Ovary (tissue), 3 donors: Measurements from ENCODE around the gene RHBDD2.

Experiments used
- EP300 ChIP-seq: sonication (generic); formaldehyde crosslinking; IDR thresholded peaks from one replicate; pipeline ENCODE4 v1.6.1; 2017; ENCODE audit warnings: antibody characterized with exemption
- POLR2A ChIP-seq: fragments of 450-650 bp; IDR thresholded peaks from one replicate; pipeline ENCODE4 v1.6.1; 2017; ENCODE audit warnings: antibody characterized with exemption, mild to moderate bottlenecking, moderate library complexity
- TF ChIP-seq, protein P1 (sequence below), 3 donors: fragments of 450-650 bp in 2 of 3; fragments of 200-600 bp in 1 of 3; IDR thresholded peaks; one replicate each; pipeline versions ENCODE4 v1.5.1 to v1.8.0; 2016 to 2022; ENCODE audit warnings: antibody characterized with exemption in 3 of 3, mild to moderate bottlenecking in 1 of 3
- donor health status: DM: no; HTN: no; CAD: no.

DNA sequence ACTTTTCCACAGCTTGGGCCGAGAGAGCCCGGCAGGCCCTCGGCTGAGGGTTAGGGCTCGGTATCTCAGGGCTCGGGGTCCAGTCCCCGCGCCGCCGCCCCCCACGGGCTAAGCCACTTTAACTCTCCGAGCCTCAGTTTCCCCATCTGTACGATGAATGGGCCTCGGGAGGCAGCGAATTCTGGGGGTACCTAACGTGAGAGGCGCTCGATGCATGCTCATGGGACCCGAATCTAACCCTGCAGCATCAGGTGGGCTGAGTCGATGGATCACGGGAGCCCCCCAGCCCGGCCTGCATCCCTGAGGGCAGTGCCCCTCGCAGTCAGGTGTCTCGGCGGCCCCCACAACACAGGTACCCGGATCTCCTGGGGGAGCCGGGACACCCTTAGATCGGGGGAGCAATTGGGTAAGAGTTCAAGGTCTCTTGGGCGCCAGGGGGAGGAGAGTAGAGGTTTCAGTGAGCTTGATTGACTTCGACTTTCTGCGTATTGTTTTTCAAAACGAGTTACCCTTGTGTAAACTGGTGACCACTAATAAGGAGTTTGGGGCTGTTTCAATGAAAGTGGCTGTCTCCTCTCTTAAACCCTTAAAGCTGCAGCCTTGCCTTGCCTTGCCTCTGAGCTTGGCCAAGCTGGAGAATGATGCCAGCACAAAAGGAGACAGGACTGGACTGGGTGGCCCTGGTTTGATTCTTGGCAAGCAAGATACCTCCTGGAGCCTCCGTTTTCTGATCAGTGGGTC lies 36.8 kb downstream of the RHBDD2 start:
- no peak for TF ChIP-seq POLR2A
- TF ChIP-seq, protein P1, sequence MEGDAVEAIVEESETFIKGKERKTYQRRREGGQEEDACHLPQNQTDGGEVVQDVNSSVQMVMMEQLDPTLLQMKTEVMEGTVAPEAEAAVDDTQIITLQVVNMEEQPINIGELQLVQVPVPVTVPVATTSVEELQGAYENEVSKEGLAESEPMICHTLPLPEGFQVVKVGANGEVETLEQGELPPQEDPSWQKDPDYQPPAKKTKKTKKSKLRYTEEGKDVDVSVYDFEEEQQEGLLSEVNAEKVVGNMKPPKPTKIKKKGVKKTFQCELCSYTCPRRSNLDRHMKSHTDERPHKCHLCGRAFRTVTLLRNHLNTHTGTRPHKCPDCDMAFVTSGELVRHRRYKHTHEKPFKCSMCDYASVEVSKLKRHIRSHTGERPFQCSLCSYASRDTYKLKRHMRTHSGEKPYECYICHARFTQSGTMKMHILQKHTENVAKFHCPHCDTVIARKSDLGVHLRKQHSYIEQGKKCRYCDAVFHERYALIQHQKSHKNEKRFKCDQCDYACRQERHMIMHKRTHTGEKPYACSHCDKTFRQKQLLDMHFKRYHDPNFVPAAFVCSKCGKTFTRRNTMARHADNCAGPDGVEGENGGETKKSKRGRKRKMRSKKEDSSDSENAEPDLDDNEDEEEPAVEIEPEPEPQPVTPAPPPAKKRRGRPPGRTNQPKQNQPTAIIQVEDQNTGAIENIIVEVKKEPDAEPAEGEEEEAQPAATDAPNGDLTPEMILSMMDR (IDR thresholded peaks at IDR 0.05): no peak
- TF ChIP-seq EP300: no peak
